B cell (primary cell): ENCODE data around the gene LMBRD1.

Experiments used
- EZH2 ChIP-seq: IDR thresholded peaks from 2 replicates; pipeline ENCODE4 v1.6.1; 2012; ENCODE audit warnings: borderline replicate concordance, low read depth, mild to moderate bottlenecking, moderate library complexity, low read length; ENCODE audit not compliant: insufficient read depth, poor library complexity, severe bottlenecking
- TF ChIP-seq, protein P1 (sequence below): fragments of 200-600 bp; IDR thresholded peaks from one replicate; pipeline ENCODE4 v1.8.0; 2022; ENCODE audit warnings: antibody characterized with exemption, mild to moderate bottlenecking

DNA sequence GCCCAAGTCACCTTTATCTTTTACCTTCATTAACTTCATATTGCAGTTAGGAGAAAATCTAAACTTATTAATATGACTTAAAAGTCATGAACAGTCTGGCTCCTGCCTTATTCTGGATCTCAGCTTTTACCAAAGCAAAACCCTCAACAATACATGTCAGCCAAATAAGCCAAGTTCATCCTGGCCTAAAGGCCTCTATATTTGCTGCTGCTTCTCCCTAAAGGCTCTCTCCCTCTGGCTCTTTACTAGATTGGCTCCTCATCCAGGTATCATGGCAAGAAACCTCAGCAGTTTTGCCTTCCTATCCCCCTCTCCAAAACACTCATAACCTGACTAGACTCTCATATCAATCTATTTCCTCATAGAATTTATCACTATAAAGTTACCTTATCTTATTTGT is 11.1 kb downstream of the LMBRD1 start:
- no peak for TF ChIP-seq EZH2
- TF ChIP-seq, protein P1, sequence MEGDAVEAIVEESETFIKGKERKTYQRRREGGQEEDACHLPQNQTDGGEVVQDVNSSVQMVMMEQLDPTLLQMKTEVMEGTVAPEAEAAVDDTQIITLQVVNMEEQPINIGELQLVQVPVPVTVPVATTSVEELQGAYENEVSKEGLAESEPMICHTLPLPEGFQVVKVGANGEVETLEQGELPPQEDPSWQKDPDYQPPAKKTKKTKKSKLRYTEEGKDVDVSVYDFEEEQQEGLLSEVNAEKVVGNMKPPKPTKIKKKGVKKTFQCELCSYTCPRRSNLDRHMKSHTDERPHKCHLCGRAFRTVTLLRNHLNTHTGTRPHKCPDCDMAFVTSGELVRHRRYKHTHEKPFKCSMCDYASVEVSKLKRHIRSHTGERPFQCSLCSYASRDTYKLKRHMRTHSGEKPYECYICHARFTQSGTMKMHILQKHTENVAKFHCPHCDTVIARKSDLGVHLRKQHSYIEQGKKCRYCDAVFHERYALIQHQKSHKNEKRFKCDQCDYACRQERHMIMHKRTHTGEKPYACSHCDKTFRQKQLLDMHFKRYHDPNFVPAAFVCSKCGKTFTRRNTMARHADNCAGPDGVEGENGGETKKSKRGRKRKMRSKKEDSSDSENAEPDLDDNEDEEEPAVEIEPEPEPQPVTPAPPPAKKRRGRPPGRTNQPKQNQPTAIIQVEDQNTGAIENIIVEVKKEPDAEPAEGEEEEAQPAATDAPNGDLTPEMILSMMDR, result no peak
